H1 (cell line): Measurements from ENCODE around the gene NFATC1. TPM values are rescaled to one million over a fixed set of nuclear protein-coding genes. Genes with fewer than 3 reads are reported as not detected.

ENCODE experiments used
- CBX8 ChIP-seq: fragments of 300-800, 300-1000 bp; sonication (generic); IDR thresholded peaks from 2 replicates; pipeline ENCODE4 v1.7.1; 2016; ENCODE audit warnings: low read depth, low read length, borderline replicate concordance
- GABPA ChIP-seq: IDR thresholded peaks from 2 replicates; pipeline ENCODE4 v1.6.1; 2011; ENCODE audit warnings: mild to moderate bottlenecking, low read length, moderate library complexity, borderline replicate concordance; ENCODE audit not compliant: insufficient read depth
- JUND ChIP-seq: IDR thresholded peaks from 2 replicates; pipeline ENCODE4 v1.6.1; 2011; ENCODE audit warnings: mild to moderate bottlenecking, improper control_type of control experiment, low read length
- KDM1A ChIP-seq: fragments of 200-600, 300-600 bp; sonication (generic); IDR thresholded peaks from 2 replicates; pipeline ENCODE4 v1.7.1; 2016; ENCODE audit warnings: mild to moderate bottlenecking, low read length, borderline replicate concordance
- PHF8 ChIP-seq: fragments of 200-600 bp; sonication (generic); conservative IDR thresholded peaks from 2 replicates; pipeline ENCODE4 v1.7.1; 2012; ENCODE audit warnings: low read depth, mild to moderate bottlenecking, inconsistent platforms, low read length, moderate library complexity
- POLR2A ChIP-seq, 2 experiments: IDR thresholded peaks; 1 replicate in 1 of 2; 2 replicates in 1 of 2; pipeline ENCODE4 v1.6.1; 2011; ENCODE audit warnings: low read depth in 2 of 2, low read length in 2 of 2, mild to moderate bottlenecking in 2 of 2; ENCODE audit errors: control extremely low read depth in 1 of 2
- YY1 ChIP-seq: IDR thresholded peaks from 2 replicates; pipeline ENCODE4 v1.6.1; 2011; ENCODE audit warnings: low read depth, mild to moderate bottlenecking, low read length
- polyA plus RNA-seq, 7 experiments: library from polyadenylated mRNA; depleted of rRNA in 3 of 7; stranded (reverse) in 5 of 7; unstranded in 2 of 7; fragments of >200 nt in 5 of 7; fragments of 200-250 nt in 2 of 7; gene quantifications; 1 replicate in 5 of 7; 2 replicates in 1 of 7; 4 replicates in 1 of 7; pipeline versions ENCODE4 v1.2.1 to v1.2.3, GENCODE V29; 2011 to 2013; ENCODE audit warnings: missing spikeins in 2 of 7, mixed read lengths in 2 of 7
- total RNA-seq: library from RNA; stranded (reverse); fragmentation: NEBNext Ultra II Directional; extraction: Animal tissue kit (Norgen Biotek cat#: 25700); gene quantifications from 2 replicates; pipeline ENCODE4 v1.2.1, GENCODE V29; 2021
- TF ChIP-seq, protein P1 (sequence below): fragments of 300-600 bp; sonication (generic); IDR thresholded peaks from 2 replicates; pipeline ENCODE4 v1.7.1; 2012; ENCODE audit warnings: low read length, moderate library complexity, mild to moderate bottlenecking, inconsistent platforms; ENCODE audit not compliant: insufficient replicate concordance

The NFATC1 gene
- total and polyA plus RNA-seq, 2 of the 8 experiments (the other 6 are each of a cell fraction or from before 2014, with no cell fraction given): 2.0 to 6.6 TPM

DNA sequence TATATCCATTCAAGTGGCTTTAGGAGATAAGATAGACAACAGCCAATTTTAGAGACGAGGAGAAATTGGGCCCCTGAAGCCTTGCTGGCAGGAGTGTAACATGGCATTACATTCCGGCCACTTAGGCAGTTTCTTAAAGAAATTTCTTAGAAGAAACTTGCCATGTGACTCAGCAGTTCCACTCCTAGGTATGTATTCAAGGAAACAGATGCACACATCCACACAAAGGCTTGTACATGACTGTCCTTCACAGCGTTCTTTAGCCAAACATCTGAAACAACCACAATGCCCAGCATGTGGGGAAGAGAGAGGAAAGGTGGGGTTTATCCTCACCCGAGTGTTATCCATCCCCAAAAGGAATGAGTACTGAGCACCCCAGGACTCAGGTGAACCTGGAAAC lies 107.1 kb downstream of the NFATC1 start (continued):
- TF ChIP-seq, protein P1, sequence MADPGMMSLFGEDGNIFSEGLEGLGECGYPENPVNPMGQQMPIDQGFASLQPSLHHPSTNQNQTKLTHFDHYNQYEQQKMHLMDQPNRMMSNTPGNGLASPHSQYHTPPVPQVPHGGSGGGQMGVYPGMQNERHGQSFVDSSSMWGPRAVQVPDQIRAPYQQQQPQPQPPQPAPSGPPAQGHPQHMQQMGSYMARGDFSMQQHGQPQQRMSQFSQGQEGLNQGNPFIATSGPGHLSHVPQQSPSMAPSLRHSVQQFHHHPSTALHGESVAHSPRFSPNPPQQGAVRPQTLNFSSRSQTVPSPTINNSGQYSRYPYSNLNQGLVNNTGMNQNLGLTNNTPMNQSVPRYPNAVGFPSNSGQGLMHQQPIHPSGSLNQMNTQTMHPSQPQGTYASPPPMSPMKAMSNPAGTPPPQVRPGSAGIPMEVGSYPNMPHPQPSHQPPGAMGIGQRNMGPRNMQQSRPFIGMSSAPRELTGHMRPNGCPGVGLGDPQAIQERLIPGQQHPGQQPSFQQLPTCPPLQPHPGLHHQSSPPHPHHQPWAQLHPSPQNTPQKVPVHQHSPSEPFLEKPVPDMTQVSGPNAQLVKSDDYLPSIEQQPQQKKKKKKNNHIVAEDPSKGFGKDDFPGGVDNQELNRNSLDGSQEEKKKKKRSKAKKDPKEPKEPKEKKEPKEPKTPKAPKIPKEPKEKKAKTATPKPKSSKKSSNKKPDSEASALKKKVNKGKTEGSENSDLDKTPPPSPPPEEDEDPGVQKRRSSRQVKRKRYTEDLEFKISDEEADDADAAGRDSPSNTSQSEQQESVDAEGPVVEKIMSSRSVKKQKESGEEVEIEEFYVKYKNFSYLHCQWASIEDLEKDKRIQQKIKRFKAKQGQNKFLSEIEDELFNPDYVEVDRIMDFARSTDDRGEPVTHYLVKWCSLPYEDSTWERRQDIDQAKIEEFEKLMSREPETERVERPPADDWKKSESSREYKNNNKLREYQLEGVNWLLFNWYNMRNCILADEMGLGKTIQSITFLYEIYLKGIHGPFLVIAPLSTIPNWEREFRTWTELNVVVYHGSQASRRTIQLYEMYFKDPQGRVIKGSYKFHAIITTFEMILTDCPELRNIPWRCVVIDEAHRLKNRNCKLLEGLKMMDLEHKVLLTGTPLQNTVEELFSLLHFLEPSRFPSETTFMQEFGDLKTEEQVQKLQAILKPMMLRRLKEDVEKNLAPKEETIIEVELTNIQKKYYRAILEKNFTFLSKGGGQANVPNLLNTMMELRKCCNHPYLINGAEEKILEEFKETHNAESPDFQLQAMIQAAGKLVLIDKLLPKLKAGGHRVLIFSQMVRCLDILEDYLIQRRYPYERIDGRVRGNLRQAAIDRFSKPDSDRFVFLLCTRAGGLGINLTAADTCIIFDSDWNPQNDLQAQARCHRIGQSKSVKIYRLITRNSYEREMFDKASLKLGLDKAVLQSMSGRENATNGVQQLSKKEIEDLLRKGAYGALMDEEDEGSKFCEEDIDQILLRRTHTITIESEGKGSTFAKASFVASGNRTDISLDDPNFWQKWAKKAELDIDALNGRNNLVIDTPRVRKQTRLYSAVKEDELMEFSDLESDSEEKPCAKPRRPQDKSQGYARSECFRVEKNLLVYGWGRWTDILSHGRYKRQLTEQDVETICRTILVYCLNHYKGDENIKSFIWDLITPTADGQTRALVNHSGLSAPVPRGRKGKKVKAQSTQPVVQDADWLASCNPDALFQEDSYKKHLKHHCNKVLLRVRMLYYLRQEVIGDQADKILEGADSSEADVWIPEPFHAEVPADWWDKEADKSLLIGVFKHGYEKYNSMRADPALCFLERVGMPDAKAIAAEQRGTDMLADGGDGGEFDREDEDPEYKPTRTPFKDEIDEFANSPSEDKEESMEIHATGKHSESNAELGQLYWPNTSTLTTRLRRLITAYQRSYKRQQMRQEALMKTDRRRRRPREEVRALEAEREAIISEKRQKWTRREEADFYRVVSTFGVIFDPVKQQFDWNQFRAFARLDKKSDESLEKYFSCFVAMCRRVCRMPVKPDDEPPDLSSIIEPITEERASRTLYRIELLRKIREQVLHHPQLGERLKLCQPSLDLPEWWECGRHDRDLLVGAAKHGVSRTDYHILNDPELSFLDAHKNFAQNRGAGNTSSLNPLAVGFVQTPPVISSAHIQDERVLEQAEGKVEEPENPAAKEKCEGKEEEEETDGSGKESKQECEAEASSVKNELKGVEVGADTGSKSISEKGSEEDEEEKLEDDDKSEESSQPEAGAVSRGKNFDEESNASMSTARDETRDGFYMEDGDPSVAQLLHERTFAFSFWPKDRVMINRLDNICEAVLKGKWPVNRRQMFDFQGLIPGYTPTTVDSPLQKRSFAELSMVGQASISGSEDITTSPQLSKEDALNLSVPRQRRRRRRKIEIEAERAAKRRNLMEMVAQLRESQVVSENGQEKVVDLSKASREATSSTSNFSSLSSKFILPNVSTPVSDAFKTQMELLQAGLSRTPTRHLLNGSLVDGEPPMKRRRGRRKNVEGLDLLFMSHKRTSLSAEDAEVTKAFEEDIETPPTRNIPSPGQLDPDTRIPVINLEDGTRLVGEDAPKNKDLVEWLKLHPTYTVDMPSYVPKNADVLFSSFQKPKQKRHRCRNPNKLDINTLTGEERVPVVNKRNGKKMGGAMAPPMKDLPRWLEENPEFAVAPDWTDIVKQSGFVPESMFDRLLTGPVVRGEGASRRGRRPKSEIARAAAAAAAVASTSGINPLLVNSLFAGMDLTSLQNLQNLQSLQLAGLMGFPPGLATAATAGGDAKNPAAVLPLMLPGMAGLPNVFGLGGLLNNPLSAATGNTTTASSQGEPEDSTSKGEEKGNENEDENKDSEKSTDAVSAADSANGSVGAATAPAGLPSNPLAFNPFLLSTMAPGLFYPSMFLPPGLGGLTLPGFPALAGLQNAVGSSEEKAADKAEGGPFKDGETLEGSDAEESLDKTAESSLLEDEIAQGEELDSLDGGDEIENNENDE: no peak
- no peak for TF ChIP-seq YY1
- TF ChIP-seq CBX8: no peak
- TF ChIP-seq JUND: no peak
- TF ChIP-seq PHF8: no peak
- TF ChIP-seq KDM1A: no peak
- no peak for TF ChIP-seq POLR2A (IDR thresholded peaks at IDR 0.05; ENCODE audit: control extremely low read depth in 1 of 2, low read depth in 2 of 2, low read length in 2 of 2)
- TF ChIP-seq GABPA: no peak
